ENCODE measurements around the gene ZNF423.
"Not testable (repeated sequence)": the region's sequence is repeated elsewhere in the genome, so short reads cannot be mapped to it uniquely, and the experiment has no call there.

Gene ZNF423

GRCh38 chr16:49567950-49568349, 288.0 kb downstream of the ZNF423 start:
- no peak for DNase-seq

GRCh38 chr16:49566432-49566831, 289.5 kb downstream of the ZNF423 start:
- no peak for DNase-seq

GRCh38 chr16:49564496-49565229, 291.2 kb downstream of the ZNF423 start:
- no peak for DNase-seq

- DNase-seq, result no peak
Measured at GRCh38 chr16:49563666-49564065, 292.2 kb downstream of the ZNF423 start.

- not testable (repeated sequence) for DNase-seq
Measured at GRCh38 chr16:49562894-49563293, 293.0 kb downstream of the ZNF423 start.

GRCh38 chr16:49562228-49562627, 293.7 kb downstream of the ZNF423 start:
- DNase-seq, result no peak

GRCh38 chr16:49560004-49560830, 295.7 kb downstream of the ZNF423 start:
- DNase-seq, result no peak

- DNase-seq, result no peak
Measured at GRCh38 chr16:49559242-49559641, 296.7 kb downstream of the ZNF423 start.

- DNase-seq, result no peak
Measured at GRCh38 chr16:49558451-49558850, 297.5 kb downstream of the ZNF423 start.

GRCh38 chr16:49556606-49557446, 299.1 kb downstream of the ZNF423 start:
- DNase-seq, result no peak

- no peak for DNase-seq
Measured at GRCh38 chr16:49556249-49556605, 299.7 kb downstream of the ZNF423 start.

GRCh38 chr16:49554681-49555080, 301.2 kb downstream of the ZNF423 start:
- no peak for DNase-seq

- DNase-seq, result no peak
Measured at GRCh38 chr16:49552313-49552928, 303.5 kb downstream of the ZNF423 start.

- no peak for DNase-seq
Measured at GRCh38 chr16:49550666-49551065, 305.2 kb downstream of the ZNF423 start.

- DNase-seq, result no peak
Measured at GRCh38 chr16:49550140-49550539, 305.8 kb downstream of the ZNF423 start.

- no peak for DNase-seq
Measured at GRCh38 chr16:49548325-49548970, 307.5 kb downstream of the ZNF423 start.

GRCh38 chr16:49547448-49547847, 308.5 kb downstream of the ZNF423 start:
- no peak for DNase-seq

GRCh38 chr16:49546735-49547134, 309.2 kb downstream of the ZNF423 start:
- no peak for DNase-seq

GRCh38 chr16:49545741-49546448, 310.0 kb downstream of the ZNF423 start:
- DNase-seq, result no peak

- no peak for DNase-seq
Measured at GRCh38 chr16:49545243-49545642, 310.7 kb downstream of the ZNF423 start.

GRCh38 chr16:49544828-49545227, 311.1 kb downstream of the ZNF423 start:
- DNase-seq, result no peak

- DNase-seq, result no peak
Measured at GRCh38 chr16:49543631-49543946, 312.3 kb downstream of the ZNF423 start.

Measured in activated naive CD4-positive, alpha-beta T cell (primary cell).